ENCODE results near the gene RGS11. TPM values are rescaled to one million over a fixed set of nuclear protein-coding genes. Genes with fewer than 3 reads are reported as not detected.
"Not testable (repeated sequence)": the region's sequence is repeated elsewhere in the genome, so short reads cannot be mapped to it uniquely, and the experiment has no call there.

Gene RGS11
- total and polyA plus RNA-seq, 2 experiments from 2014 or later, result 2.4 to 4.5 TPM

GRCh38 chr16:234468-235305 lies 41.1 kb downstream of the RGS11 start, which contains the start of gene FAM234A:
Gene FAM234A (plus strand): TSS chr16:234821. CDS start chr16:254414, 19,593 bp downstream.
- no peaks in the 10 kb centered on the region for H3K36me3 ChIP-seq (ENCODE audit: low read depth)
- peaks cover 33% of the 10 kb centered on the region for H3K79me2 ChIP-seq (ENCODE audit: insufficient read depth)
- H3K9ac ChIP-seq, result peak within 1 kb of the TSS; percentile 96
- TF ChIP-seq EZH2 (IDR thresholded peaks at IDR 0.05; ENCODE audit: insufficient read depth, poor library complexity, severe bottlenecking) (no peak), EZH2phosphoT487 (IDR thresholded peaks at IDR 0.05; ENCODE audit: insufficient read depth, low read depth) (no peak)
- peak within 1 kb of the TSS; percentile 99 for H3K27ac ChIP-seq
- H3K4me2 ChIP-seq (ENCODE audit: unreplicated experiment), result peak within 1 kb of the TSS; percentile 95
- no peaks in the 10 kb centered on the region for H3K9me3 ChIP-seq (ENCODE audit: low read depth)
- WGBS, 2 experiments (ENCODE audit: low coverage in 1 of 2, low lambda C conversion rate in 2 of 2, missing lambda C conversion rate in 2 of 2), result 1% methylated on average over 40 to 60 of the region's 85 CpGs
- DNase-seq, result peak; percentile 99
- H3K9me2 ChIP-seq (ENCODE audit: insufficient read depth), result no peaks in the 10 kb centered on the region
- peaks cover 12% of the 10 kb centered on the region for H3F3A ChIP-seq (ENCODE audit: insufficient read depth)
- in situ Hi-C loops (cut with MboI), result no loop called here
- H3K4me1 ChIP-seq (ENCODE audit: insufficient read depth), result peaks cover 1% of the 10 kb centered on the region; the same call in 1 of the 2 replicates
- H3K4me3 ChIP-seq, result peak within 1 kb of the TSS; percentile 95
- no peaks in the 10 kb centered on the region for H4K20me1 ChIP-seq (ENCODE audit: insufficient read depth)
- H2AFZ ChIP-seq, result peak within 1 kb of the TSS; percentile 84
- H3K27me3 ChIP-seq (replicated peaks; ENCODE audit: insufficient read depth), result no peaks in the 10 kb centered on the region

GRCh38 chr16:230949-231348 lies 44.8 kb downstream of the RGS11 start:
- 86 to 87% methylated on average over 22 of the region's 22 CpGs for WGBS, 2 experiments (ENCODE audit: low coverage in 1 of 2, low lambda C conversion rate in 2 of 2, missing lambda C conversion rate in 2 of 2)

GRCh38 chr16:230351-230750 lies 45.4 kb downstream of the RGS11 start:
- in situ Hi-C loops (cut with MboI), result not testable (repeated sequence)

More at GRCh38 chr16:230949-231348, 44.8 kb downstream of the RGS11 start:
- no peaks in the 10 kb centered on the region for H3K27me3 ChIP-seq (replicated peaks; ENCODE audit: insufficient read depth)
- TF ChIP-seq EZH2 (IDR thresholded peaks at IDR 0.05; ENCODE audit: insufficient read depth, poor library complexity, severe bottlenecking) (no peak), EZH2phosphoT487 (IDR thresholded peaks at IDR 0.05; ENCODE audit: insufficient read depth, low read depth) (no peak)
- H3K4me2 ChIP-seq (ENCODE audit: unreplicated experiment), result no peak overlapping the region
- H2AFZ ChIP-seq, result no peak overlapping the region
- peaks cover 9% of the 10 kb centered on the region; the same call in 1 of the 2 replicates for H3F3A ChIP-seq (ENCODE audit: insufficient read depth)
- peaks cover 18% of the 10 kb centered on the region; the same call in 1 of the 2 replicates for H4K20me1 ChIP-seq (ENCODE audit: insufficient read depth)
- no peaks in the 10 kb centered on the region for H3K9me2 ChIP-seq (ENCODE audit: insufficient read depth)
- H3K27ac ChIP-seq, result no peak overlapping the region
- in situ Hi-C loops (cut with MboI), result no loop called here
- no peak overlapping the region for H3K4me3 ChIP-seq
- peaks cover 10% of the 10 kb centered on the region for H3K4me1 ChIP-seq (ENCODE audit: insufficient read depth)
- H3K9ac ChIP-seq, result no peak overlapping the region
- peaks cover 34% of the 10 kb centered on the region for H3K79me2 ChIP-seq (ENCODE audit: insufficient read depth)
- H3K9me3 ChIP-seq (ENCODE audit: low read depth), result no peaks in the 10 kb centered on the region
- no peak for DNase-seq
- H3K36me3 ChIP-seq (ENCODE audit: low read depth), result peaks cover 9% of the 10 kb centered on the region; the same call in 1 of the 2 replicates

DNA sequence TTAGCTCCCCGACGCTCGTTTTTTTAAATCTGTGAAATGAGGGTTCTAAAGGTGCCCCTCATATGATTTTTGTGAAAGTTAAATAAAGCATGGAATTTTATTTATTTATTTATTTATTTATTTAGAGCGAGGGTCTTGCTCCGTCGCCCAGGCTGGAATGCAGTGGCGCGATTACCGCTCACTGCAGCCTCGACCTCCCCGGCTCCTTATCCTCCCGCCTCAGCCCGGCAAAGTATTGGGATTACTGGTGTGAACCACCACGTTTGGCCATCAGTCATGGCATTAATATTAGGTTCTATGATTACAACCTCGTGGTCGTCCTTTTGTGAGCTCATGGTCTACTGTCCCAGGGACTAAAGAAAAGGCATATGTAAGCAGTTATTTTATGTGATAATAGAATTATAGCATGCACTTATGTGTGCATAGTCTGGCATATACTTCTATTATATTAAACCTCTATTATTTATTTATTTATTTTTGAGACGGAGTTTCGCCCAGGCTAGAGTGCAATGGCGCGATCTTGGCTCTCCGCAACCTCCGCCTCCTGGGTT lies 45.9 kb downstream of the RGS11 start:
- peak; percentile 37 for DNase-seq

More at GRCh38 chr16:230351-230750, 45.4 kb downstream of the RGS11 start:
- not testable (repeated sequence) for DNase-seq; H3K4me3 ChIP-seq; H3K4me1 ChIP-seq (ENCODE audit: insufficient read depth); H3K27ac ChIP-seq; H3F3A ChIP-seq (ENCODE audit: insufficient read depth); H3K9ac ChIP-seq; H3K9me2 ChIP-seq (ENCODE audit: insufficient read depth); H3K27me3 ChIP-seq (replicated peaks; ENCODE audit: insufficient read depth); H3K9me3 ChIP-seq (ENCODE audit: low read depth); H3K4me2 ChIP-seq (ENCODE audit: unreplicated experiment); H2AFZ ChIP-seq
- peaks cover 18% of the 10 kb centered on the region; the same call in 1 of the 2 replicates for H4K20me1 ChIP-seq (ENCODE audit: insufficient read depth)
- H3K79me2 ChIP-seq (ENCODE audit: insufficient read depth), result peaks cover 39% of the 10 kb centered on the region
- WGBS, 2 experiments (ENCODE audit: low coverage in 1 of 2, low lambda C conversion rate in 2 of 2, missing lambda C conversion rate in 2 of 2), result 86 to 89% methylated on average over 18 of the region's 18 CpGs
- H3K36me3 ChIP-seq (ENCODE audit: low read depth), result peaks cover 11% of the 10 kb centered on the region; the same call in 1 of the 2 replicates

More for the DNA sequence above, 45.9 kb downstream of the RGS11 start:
- Histone ChIP-seq H3K4me3 (peak overlapping the region; percentile 95), H3K79me2 (ENCODE audit: insufficient read depth) (peaks cover 44% of the 10 kb centered on the region), H3K4me1 (ENCODE audit: insufficient read depth) (peaks cover 10% of the 10 kb centered on the region), H3K4me2 (ENCODE audit: unreplicated experiment) (peak overlapping the region; percentile 95), H4K20me1 (ENCODE audit: insufficient read depth) (peaks cover 18% of the 10 kb centered on the region; the same call in 1 of the 2 replicates), H3K27ac (peak overlapping the region; percentile 94), H3K27me3 (replicated peaks; ENCODE audit: insufficient read depth) (no peaks in the 10 kb centered on the region), H3K9me3 (ENCODE audit: low read depth) (no peaks in the 10 kb centered on the region), H3K36me3 (ENCODE audit: low read depth) (peaks cover 15% of the 10 kb centered on the region; the same call in 1 of the 2 replicates), H2AFZ (peak overlapping the region; percentile 88), H3K9ac (peak overlapping the region; percentile 94), H3K9me2 (ENCODE audit: insufficient read depth) (no peaks in the 10 kb centered on the region), H3F3A (ENCODE audit: insufficient read depth) (no peaks in the 10 kb centered on the region; the same call in 1 of the 2 replicates)
- TF ChIP-seq EZH2 (IDR thresholded peaks at IDR 0.05; ENCODE audit: insufficient read depth, poor library complexity, severe bottlenecking), result no peak
- no peak for TF ChIP-seq EZH2phosphoT487 (IDR thresholded peaks at IDR 0.05; ENCODE audit: insufficient read depth, low read depth)
- 76 to 78% methylated on average over 22 of the region's 22 CpGs for WGBS, 2 experiments (ENCODE audit: low coverage in 1 of 2, low lambda C conversion rate in 2 of 2, missing lambda C conversion rate in 2 of 2)
- in situ Hi-C loops (cut with MboI), result no loop called here
